ENCODE results near the gene SMYD3.

GRCh38 chr1:245834002-245834401 is 673.1 kb downstream of the SMYD3 start:
- TF ChIP-seq CTCF (IDR thresholded peaks at IDR 0.05) (no peak), EP300 (IDR thresholded peaks at IDR 0.05) (no peak), POLR2AphosphoS5 (IDR thresholded peaks at IDR 0.05) (no peak)

All from gastroesophageal sphincter (tissue), 3 donors.